SHP77 treated with DMSO at 0.1 percent for 48 hours (cell line): Measurements from ENCODE around the gene EFHC1.
"Not testable (repeated sequence)": the region's sequence is repeated elsewhere in the genome, so short reads cannot be mapped to it uniquely, and the experiment has no call there.

ENCODE experiments used
- DNase-seq: peaks from one replicate; lab custom pipeline; 2025; lab: John Stamatoyannopoulos, UW

Gene EFHC1

GRCh38 chr6:52419809-52420667, at the start of gene EFHC1:
Gene EFHC1 (plus strand): TSS chr6:52420342. CDS start chr6:52420411, 69 bp downstream.
- peak; percentile 94 for DNase-seq

- no peak for DNase-seq
These were observed 48.4 kb upstream of the EFHC1 start for GRCh38 chr6:52371656-52372191.

GRCh38 chr6:52373151-52373690, 46.9 kb upstream of the EFHC1 start:
- DNase-seq, result no peak

- no peak for DNase-seq
These were observed 45.9 kb upstream of the EFHC1 start for GRCh38 chr6:52374247-52374646.

- no peak for DNase-seq
These were observed 44.2 kb upstream of the EFHC1 start for GRCh38 chr6:52375780-52376556.

- DNase-seq, result no peak
These were observed 43.4 kb upstream of the EFHC1 start for GRCh38 chr6:52376763-52377162.

- DNase-seq, result no peak
These were observed 42.5 kb upstream of the EFHC1 start for GRCh38 chr6:52377538-52378221.

- DNase-seq, result no peak
These were observed 38.9 kb upstream of the EFHC1 start for GRCh38 chr6:52381249-52381648.

- DNase-seq, result no peak
These were observed 35.9 kb upstream of the EFHC1 start for GRCh38 chr6:52384145-52384766.

GRCh38 chr6:52385074-52385473, 35.1 kb upstream of the EFHC1 start:
- DNase-seq, result no peak

GRCh38 chr6:52388119-52388518, 32.0 kb upstream of the EFHC1 start:
- not testable (repeated sequence) for DNase-seq

GRCh38 chr6:52388790-52389189, 31.4 kb upstream of the EFHC1 start:
- DNase-seq, result no peak

GRCh38 chr6:52389264-52389625, 30.9 kb upstream of the EFHC1 start:
- no peak for DNase-seq

- peak; percentile 13 for DNase-seq
These were observed 30.3 kb upstream of the EFHC1 start for GRCh38 chr6:52389626-52390360.

GRCh38 chr6:52390361-52390727, 29.8 kb upstream of the EFHC1 start:
- DNase-seq, result no peak

- no peak for DNase-seq
These were observed 28.5 kb upstream of the EFHC1 start for GRCh38 chr6:52391599-52391998.

GRCh38 chr6:52392944-52393343, 27.2 kb upstream of the EFHC1 start:
- DNase-seq, result no peak

- DNase-seq, result no peak
These were observed 26.4 kb upstream of the EFHC1 start for GRCh38 chr6:52393780-52394179.

- DNase-seq, result no peak
These were observed 25.9 kb upstream of the EFHC1 start for GRCh38 chr6:52394251-52394666.

- no peak for DNase-seq
These were observed 24.2 kb upstream of the EFHC1 start for GRCh38 chr6:52395969-52396368.
